KG1 (cell line): ENCODE data around the gene COL27A1.

ENCODE experiments used
- DNase-seq: peaks from one replicate; lab custom pipeline; 2025; lab: John Stamatoyannopoulos, UW

Gene COL27A1

GRCh38 chr9:114155263-114155994 is at the start of gene COL27A1:
COL27A1 (plus strand) TSS chr9:114155537; CDS start chr9:114155951, 414 bp downstream.
- peak; percentile 17 for DNase-seq

- DNase-seq: no peak
Observed at GRCh38 chr9:114107286-114108001, 47.9 kb upstream of the COL27A1 start.

- DNase-seq: peak; percentile 41
Observed at GRCh38 chr9:114108016-114108833, 47.1 kb upstream of the COL27A1 start.

DNA sequence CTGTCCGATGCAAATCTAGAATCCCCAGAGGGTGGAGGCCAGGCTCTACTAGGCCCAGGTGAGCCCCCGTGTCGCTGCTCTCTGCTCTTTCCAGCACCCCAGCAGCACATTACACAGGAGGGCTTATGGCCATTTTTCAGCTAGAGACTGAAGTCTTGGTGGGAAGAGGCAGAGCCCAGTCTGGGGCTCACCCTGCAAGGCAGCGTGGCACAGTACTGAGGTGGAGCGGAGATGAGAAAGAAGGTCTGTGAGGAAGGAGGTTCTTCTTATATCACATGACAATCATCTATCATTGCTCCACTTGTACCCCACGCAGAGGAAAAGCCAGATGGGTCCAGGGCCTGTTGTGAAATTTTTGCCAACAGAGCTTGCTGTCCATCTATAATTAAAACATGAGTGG is 46.2 kb upstream of the COL27A1 start:
- no peak for DNase-seq

DNA sequence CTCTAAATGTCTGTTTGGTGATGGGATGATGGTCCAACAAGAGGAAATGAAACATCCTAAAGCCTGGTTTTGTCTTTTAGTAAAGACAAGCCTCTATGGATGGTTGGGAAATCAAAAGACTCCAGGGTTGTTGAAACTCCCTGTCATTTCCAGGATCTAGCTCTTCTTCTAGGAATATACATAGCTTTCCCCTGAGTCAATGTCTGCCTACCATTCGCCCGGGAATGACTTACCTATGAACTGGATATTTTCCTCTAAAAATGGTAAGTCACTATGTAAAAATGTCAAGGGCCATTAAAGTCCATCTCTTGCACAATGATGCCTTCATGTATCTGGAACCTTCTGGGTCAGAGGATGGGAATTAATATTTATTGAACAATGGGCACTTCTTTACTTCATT is 45.2 kb upstream of the COL27A1 start:
- no peak for DNase-seq

DNA sequence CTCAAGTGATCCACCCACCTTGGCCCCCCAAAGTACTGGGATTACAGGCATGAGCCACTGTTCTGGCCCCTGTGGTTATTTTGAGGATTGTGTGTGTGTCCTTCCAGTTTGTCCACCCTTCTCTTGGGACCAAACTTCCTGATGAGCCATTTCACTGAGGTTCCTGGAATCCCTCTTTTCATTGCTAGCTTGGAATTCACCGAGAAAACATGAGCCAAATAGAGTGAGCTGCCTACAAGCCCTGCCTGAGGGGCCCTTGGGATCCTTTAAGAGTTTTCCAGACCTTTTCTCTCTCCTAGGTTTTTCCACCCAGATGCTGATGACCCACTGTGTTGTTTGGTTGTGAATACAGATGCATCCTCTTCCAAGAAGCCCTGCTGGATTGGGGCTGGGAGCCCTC is 43.0 kb upstream of the COL27A1 start:
- no peak for DNase-seq

- DNase-seq: no peak
Observed at GRCh38 chr9:114112778-114113584, 42.4 kb upstream of the COL27A1 start.

DNA sequence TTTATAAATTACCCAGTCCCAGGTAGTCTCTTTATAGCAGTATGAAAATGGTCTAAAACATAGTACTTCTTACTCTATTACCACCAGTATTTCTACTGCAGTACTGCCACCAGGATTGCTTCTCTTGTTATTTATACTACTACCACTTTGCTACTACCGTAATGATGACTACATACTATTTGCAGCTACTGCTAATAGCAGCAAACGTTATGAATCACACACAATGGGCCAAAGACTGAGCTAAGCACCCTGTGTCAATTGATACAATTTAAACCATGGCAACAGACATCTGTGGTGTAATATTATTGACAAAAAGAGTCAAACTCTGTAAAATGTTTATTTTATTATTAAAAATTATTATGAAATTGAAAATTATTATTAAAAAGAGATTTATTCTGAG is 41.0 kb upstream of the COL27A1 start:
- no peak for DNase-seq

DNA sequence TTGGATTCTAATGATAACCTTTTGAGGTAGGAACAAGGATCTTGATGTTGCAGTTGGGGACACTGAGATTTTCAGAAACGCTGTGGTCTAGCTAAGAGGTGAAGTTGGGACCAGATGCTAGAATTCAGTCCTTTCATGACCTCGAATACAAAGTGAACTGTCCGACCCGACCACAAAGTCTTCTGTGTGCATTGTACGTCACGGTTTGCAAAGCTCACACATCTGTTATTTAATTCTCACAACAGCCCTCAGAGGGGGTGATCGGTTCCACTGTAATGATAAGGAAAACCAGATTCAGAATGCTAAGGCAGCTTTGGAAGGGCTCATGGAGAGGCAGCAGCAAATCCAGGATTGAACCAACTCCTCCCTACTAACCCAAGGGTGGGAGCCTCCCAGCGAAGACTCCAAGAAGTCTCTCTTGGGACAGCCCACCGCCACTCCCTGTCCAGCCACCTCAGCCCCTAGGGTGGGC is 39.6 kb upstream of the COL27A1 start:
- no peak for DNase-seq

DNA sequence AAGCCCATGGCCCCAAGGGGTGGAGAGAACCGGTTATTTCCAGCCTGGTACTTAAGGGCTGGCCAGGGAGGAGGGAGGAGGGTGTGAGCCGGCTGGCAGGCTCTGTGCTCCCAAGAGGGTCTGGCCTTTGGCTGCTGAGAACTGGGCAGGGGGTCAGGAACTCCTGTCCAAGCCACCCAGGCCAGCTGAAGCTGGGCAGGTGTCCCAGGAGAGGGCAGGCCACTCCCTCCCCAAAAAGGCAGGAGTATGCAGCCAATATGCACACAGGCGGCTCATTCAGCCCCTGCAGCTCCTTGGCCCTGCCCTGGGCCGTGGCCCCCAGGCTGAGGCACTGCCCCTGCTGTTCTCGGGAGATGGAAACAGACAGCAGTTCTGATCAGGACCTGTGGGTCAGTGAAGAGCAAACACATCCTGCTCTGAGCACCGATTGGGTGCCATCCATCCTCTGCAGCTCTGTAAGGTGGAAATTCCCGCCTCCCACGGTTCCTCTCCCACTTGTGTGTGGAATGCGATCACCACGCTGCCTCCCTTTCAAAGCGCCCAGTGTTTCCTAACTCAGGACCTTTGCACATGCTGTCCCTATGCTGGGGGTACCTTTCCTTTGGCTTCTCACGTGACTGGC is 39.1 kb upstream of the COL27A1 start:
- DNase-seq: no peak

GRCh38 chr9:114117614-114117995 is 37.7 kb upstream of the COL27A1 start:
- DNase-seq: no peak

DNA sequence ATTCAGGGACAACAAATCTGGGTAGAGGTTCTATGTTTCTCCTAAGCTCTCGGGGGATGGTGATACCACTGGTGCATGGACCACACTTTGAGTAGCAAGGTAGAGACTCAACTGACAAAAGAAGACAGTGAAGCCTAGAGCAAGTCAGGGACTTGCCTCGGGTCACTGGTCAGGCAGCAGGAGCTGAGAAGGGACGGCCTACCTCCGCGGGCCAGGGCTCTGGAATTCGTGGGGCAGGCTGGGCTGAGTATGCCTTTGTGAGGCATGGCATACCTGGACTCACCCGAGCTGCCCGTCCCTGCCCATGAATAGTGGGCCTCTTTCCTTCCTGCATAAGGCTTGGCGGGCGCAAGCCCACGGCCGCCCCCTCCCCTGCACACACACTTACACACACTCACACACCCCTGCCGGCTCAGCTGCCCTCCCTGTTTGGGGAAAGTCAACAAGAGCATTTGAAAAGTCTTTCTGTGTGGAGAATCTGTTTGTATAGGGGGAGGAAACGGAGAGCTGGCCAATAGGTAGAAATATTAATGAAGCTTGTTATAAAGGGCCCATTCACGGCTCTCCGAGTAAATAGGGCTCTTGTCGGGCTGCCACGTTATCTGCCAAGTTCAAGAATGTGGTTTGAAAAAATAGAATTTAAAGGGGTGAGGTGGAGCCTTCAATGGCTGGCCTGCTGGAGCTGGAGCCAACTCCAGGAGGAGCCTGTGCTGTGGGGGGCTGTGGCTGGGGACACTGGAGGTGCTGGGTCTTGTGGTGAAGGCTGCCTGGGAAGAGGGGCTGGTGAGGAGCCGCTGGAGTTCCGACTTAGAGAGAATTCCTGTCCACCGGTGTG is 37.1 kb upstream of the COL27A1 start:
- no peak for DNase-seq

DNA sequence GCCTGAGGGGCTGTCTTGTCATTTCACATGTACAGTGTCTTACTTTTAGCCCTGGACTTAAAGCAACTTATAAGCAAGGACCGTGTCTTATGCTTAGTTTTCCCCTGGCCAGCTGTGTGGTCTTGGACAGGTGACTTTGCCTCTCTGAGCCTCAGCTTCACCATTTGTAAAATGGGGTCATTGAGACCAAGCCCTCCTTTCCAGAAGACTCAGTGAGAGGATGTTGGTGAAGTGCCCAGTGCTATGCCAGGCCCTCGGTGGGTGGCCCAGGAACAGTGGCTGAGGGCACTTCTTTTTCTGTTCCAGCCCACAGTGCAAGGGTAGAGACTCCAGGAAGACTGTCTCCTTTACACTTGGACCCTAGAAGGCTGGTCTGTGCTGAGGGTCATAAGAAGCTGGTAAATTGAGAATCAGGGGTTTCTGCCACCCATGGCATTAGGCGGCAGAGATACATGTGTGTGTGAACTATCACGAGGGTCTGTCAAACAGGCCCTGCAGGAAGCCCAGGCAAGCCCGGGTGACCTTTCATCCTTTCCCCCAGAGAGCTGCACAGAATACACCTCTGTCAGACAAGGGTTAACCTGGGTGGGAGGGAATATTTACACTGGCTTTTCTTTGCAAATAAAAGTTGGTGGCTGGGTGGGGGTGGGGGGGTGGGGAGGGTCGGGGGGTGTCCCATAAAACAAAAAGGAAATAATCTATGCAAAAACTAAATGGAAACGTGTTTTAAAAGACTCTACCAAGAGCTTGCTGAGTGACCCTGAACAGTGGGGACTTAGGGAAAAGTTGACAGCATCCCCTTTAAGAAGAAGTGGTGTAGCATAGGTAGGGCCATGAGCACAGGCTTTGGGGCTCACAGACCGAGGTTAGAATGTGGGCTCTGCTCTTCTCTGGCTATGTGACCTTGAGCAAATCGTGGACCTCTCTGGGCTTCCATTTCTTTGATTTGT is 35.8 kb upstream of the COL27A1 start:
- no peak for DNase-seq

GRCh38 chr9:114120192-114121014 is 34.9 kb upstream of the COL27A1 start:
- no peak for DNase-seq

DNA sequence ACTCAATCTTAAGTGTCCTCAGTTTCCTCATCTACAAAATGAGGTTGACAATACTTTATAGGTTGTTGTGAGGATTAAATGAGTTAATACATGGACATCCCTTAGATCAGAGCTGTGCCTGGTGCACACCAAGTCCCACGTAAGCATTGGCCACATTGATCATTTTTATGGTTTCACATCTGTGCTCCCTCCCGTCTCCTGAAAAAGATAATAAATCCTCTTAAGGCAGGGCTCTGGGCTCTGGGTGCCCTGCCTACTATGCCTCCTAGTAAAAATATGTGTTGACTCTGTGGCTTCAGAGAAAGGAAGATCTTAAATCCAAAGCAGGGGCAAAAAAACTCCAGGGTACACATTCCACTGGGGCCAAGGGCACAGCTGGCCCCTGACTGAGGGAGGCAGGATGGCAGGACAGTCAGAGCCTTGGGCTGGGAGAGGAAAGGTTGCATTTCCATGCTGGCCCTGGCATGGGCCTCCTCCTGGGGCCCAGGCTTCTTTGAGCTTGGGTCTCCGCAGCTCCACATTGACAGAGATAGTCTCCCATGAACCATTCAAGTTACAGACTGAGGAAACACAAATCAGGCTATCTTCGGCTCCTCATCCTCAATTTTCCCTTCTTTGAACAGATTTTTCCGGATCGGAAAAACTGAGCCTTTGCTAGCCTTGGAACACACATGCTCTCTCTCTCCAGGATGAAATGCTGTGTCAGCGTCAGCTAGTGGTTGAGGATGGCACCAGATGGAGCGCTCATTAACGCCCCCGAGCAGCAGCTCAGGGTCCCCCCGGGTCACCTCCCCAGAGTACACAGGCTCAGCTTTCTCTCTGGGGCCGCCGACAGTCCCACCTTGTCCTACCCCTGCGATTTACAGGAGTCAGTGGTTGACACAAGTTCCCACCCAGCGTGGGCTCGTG is 33.9 kb upstream of the COL27A1 start:
- DNase-seq: no peak

- no peak for DNase-seq
Observed at GRCh38 chr9:114122136-114123027, 33.0 kb upstream of the COL27A1 start.
